Measurements from ENCODE around the gene NECAP2.
A peak's percentile ranks its signal among the peaks of the same experiment; 100 is the strongest.

DNA sequence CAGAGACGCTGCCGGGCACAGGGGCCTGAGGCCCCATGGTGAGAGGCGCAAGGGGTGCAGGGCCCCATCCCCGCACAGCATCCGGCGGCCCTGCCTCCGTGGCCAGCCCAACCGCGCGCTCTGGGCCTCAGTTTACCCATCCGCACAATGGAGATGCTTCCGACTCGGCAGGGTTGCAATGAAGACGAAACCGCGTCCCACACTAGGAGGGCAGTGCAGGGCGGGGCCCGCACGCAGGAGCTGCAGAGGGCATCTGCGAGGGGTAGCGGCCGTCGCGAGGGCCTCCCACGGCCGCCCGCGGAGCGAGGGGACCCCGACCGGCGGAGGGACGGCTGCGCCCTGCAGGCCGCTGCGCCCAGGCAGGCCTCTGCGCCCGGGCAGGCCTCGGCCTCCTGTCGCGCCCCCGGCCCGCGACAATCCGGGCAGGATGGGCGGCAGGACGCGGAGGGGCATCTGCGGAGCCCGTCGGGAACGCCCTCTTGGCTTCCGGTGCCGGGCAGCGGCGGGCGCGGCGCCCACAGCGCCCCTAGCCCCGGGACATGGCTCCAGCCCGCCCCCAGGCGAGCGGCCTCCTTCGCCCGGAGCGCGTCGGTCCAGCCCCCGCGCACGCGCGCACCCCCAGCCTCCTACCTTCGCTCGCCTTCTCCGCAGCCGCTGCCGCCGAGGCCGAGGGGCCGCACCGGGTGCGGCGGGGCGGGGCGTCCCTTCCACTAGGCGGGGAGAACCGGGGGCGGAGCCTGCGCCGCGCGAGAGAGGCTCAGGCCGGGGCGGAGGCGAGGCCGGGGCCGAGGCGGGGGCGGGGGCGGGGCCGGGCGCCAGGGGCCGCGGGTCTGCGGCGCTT lies 58.3 kb downstream of the NECAP2 start:
- TF ChIP-seq POLR2A (IDR thresholded peaks at IDR 0.05) = peak in 1 of 2 donors; percentile 40
- TF ChIP-seq, protein P1, sequence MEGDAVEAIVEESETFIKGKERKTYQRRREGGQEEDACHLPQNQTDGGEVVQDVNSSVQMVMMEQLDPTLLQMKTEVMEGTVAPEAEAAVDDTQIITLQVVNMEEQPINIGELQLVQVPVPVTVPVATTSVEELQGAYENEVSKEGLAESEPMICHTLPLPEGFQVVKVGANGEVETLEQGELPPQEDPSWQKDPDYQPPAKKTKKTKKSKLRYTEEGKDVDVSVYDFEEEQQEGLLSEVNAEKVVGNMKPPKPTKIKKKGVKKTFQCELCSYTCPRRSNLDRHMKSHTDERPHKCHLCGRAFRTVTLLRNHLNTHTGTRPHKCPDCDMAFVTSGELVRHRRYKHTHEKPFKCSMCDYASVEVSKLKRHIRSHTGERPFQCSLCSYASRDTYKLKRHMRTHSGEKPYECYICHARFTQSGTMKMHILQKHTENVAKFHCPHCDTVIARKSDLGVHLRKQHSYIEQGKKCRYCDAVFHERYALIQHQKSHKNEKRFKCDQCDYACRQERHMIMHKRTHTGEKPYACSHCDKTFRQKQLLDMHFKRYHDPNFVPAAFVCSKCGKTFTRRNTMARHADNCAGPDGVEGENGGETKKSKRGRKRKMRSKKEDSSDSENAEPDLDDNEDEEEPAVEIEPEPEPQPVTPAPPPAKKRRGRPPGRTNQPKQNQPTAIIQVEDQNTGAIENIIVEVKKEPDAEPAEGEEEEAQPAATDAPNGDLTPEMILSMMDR (IDR thresholded peaks at IDR 0.05) = peak in 1 of 3 experiments; percentile 20
